Kidney epithelial cell (primary cell): ENCODE results near the gene MT1B. TPM values are rescaled to one million over a fixed set of nuclear protein-coding genes. Genes with fewer than 3 reads are reported as not detected.
A peak's percentile ranks its signal among the peaks of the same experiment; 100 is the strongest.
"Not testable (repeated sequence)": the region's sequence is repeated elsewhere in the genome, so short reads cannot be mapped to it uniquely, and the experiment has no call there.

Source experiments
- DNase-seq: peaks from one replicate; pipeline ENCODE4 v3.0.0-alpha.2; 2010; ENCODE audit warnings: low read depth
- H3K27me3 ChIP-seq: 2 replicates; pipeline ENCODE4 v1.6.0; 2011; ENCODE audit warnings: low read length; ENCODE audit not compliant: control insufficient read depth, insufficient read depth
- H3K36me3 ChIP-seq: 2 replicates; pipeline ENCODE4 v1.5.1; 2011; ENCODE audit warnings: low read length; ENCODE audit not compliant: control insufficient read depth, insufficient read depth
- H3K4me3 ChIP-seq: 2 replicates; pipeline ENCODE4 v1.5.1; 2011; ENCODE audit warnings: low read depth, mild to moderate bottlenecking, control low read depth, low read length
- total RNA-seq: library from RNA; depleted of rRNA; stranded (reverse); fragments of >200 nt; gene quantifications from 2 replicates; pipeline ENCODE4 v1.2.3, GENCODE V29; 2015
- TF ChIP-seq, protein P1 (sequence below): IDR thresholded peaks from 2 replicates; pipeline ENCODE4 v1.5.1; 2011; ENCODE audit warnings: mild to moderate bottlenecking, moderate library complexity, low read length, control low read depth, inconsistent platforms; ENCODE audit not compliant: insufficient read depth, poor library complexity, severe bottlenecking

MT1B gene
- total RNA-seq, 1 donor from 2014 or later = not detected

DNA sequence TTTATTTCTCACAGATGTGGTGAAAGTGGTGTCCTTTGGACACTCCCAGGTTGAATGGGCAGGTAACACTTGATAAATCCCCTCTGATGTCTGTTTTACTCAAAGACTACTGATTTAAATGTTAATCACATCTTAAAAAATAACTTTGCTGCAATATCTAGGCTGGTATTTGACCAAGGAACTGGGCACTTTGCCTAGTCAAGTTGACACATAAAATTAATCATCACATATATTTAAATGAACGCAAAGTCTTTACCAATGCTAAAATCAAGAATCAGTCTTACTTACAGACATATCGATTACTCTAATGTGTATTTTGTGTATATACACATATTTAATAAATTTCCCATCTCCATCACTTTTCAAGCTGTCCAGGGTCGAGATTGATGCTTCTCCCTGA lies 36.3 kb upstream of the MT1B start:
- Histone ChIP-seq H3K27me3 (no peaks in the 10 kb centered on the region), H3K36me3 (no peaks in the 10 kb centered on the region), H3K4me3 (no peak overlapping the region)
- DNase-seq = no peak
- TF ChIP-seq, protein P1, sequence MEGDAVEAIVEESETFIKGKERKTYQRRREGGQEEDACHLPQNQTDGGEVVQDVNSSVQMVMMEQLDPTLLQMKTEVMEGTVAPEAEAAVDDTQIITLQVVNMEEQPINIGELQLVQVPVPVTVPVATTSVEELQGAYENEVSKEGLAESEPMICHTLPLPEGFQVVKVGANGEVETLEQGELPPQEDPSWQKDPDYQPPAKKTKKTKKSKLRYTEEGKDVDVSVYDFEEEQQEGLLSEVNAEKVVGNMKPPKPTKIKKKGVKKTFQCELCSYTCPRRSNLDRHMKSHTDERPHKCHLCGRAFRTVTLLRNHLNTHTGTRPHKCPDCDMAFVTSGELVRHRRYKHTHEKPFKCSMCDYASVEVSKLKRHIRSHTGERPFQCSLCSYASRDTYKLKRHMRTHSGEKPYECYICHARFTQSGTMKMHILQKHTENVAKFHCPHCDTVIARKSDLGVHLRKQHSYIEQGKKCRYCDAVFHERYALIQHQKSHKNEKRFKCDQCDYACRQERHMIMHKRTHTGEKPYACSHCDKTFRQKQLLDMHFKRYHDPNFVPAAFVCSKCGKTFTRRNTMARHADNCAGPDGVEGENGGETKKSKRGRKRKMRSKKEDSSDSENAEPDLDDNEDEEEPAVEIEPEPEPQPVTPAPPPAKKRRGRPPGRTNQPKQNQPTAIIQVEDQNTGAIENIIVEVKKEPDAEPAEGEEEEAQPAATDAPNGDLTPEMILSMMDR = no peak

DNA sequence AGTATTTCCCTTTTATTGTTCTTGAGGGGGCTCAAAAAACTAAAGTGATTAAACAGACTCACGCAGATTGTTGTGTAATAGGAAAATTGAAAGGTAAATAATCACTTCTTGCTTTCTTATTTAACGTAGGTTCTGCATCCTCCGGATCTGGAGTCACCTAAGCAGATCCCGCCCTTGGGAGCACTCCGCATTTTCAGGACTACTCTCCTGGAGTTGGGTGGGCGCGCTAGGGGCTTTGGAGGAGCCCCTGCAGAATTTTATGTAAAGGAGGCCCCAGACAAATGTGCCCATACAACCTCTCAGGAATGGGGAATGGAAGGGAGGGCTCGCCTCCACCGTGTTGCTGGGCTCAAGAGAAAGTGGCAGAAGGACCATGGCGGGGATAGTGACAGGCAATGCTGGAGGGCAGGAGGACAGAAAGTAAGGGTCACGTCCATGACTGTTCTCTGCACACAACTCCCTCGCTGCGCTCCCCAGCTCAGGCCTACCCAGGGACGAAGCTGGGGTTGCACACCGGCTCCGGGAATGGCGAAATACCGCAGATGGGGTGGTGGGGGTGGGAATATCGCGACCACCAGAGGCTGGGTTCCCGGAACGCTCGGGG lies 35.0 kb upstream of the MT1B start:
- DNase-seq = no peak
- Histone ChIP-seq H3K27me3 (no peaks in the 10 kb centered on the region), H3K4me3 (peak overlapping the region; percentile 35), H3K36me3 (no peaks in the 10 kb centered on the region)
- TF ChIP-seq, protein P1 = no peak

DNA sequence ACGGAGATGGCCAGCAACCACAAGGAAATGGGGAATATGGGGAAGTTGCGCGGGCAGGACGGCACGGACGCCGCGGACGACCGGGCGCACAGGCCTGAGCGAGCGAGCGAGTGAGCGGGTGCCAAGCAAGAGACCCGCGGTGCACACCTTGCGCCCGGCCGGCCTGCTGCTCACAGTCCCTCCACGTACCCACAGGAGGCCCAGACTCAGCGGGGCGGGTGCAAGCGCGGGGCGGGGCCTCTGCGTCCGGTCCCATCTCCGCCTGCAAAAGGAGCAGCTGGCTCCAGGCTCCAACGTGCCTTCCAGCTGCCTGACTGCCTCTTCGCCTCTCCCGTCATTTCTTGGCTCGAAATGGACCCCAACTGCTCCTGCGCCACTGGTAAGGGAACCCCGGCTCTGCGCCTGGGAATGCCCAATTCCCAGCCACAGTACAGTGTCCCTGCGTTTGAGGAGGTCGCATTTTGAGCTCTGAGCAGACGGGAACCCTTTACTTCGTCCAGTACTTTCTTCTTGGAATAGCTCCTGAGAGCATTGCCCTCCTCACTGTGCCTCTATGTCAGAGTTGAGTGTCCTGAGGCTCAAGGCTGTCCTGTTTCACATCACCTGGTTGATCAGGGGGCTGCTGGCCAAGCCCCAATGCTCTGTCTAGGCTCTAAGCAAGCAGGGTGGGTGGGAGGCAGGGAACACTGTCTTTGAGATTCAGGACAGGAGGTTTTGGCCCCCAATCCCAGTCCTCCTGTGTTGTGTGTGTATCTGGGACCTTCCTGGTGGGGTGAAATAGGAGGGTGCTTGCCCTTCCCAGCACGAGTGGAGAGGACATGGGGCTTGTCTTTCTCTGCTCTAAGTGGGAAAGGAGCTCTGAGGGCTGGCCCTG lies 34.2 kb upstream of the MT1B start:
- Histone ChIP-seq H3K4me3 (peak overlapping the region; percentile 35), H3K36me3 (no peaks in the 10 kb centered on the region), H3K27me3 (no peaks in the 10 kb centered on the region)
- DNase-seq = no peak
- TF ChIP-seq, protein P1 = no peak

DNA sequence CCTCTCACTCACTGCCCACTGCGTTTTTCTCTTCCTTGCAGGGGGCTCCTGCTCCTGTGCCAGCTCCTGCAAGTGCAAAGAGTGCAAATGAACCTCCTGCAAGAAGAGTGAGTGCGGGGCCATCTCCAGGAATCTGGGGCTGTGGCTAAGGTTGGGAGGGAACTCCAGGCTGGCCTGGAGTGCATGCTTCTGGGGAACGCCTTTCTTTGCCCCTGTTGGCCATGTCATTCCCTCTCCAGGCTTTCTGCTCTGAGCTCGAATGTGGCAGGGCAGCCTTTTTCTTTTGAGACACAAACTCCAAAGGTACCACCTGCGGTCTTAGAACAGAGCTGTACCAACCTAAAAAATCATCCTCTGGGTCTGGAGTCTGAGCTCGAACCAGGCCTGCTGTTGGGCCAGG lies 33.5 kb upstream of the MT1B start:
- TF ChIP-seq, protein P1 = no peak
- Histone ChIP-seq H3K4me3 (peak overlapping the region; percentile 35), H3K27me3 (no peaks in the 10 kb centered on the region), H3K36me3 (no peaks in the 10 kb centered on the region)
- DNase-seq = no peak

DNA sequence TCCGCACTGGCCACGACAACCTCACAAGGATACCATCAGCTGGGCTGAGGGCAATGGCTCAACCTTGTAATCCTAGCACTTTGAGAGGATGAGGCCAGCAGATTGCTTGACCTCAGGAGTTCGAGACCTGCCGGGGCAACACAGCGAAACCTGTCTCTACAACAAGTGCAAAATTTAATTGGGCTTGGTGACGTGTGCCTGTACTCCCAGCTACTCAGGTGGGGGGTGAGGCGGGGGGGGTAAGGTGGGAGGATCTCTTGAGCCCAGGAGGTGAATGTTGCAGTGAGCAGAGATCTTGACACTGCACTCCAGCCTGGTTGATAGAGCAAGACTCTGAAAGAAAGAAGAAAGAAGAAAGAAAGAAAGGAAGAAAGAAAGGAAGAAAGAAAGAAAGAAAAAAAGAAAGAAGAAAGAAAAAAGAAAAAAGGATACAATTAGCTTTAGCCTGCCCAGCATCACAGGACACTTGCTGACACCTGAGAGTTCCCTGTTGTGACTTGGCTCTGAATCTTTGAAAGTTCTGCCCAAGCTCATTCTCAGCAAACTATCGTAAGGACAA lies 31.3 kb upstream of the MT1B start:
- Histone ChIP-seq H3K4me3 (no peak overlapping the region), H3K27me3 (no peaks in the 10 kb centered on the region), H3K36me3 (no peaks in the 10 kb centered on the region)
- no peak for DNase-seq
- TF ChIP-seq, protein P1 = no peak

DNA sequence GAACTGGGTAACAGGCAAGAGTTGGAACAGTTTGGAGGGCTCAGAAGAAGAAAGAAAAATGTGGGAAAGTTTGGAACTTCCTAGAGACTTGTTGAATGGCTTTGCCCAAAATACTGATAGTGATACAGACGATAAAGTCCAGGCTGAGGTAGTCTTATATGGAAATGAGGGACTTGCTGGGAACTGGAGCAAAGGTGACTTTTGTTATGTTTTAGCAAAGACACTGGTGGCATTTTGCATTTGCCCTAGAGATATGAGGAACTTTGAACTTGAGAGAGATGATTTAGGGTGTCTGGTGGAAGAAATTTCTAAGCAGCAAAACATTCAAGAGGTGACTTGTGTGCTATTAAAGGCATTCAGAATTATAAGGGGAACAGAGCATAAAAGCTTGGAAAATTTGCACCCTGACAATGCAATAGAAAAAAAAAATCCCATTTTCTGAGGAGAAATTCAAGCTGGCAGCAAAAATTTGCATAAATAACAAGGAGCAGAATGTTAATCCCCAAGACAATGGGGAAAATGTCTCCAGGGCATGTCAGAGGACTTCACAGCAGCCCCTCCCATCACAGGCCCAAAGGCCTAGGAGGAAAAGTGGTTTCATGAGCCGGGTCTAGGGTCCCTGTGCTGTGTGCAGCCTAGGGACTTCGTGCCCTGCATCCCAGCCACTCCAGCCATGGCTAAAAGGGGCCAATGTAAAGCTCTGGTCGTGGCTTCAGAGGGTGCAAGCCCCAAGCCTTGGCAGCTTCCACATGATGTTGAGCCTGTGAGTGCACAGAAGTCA lies 29.8 kb upstream of the MT1B start:
- not testable (repeated sequence) for H3K27me3 ChIP-seq, DNase-seq, H3K4me3 ChIP-seq, H3K36me3 ChIP-seq

DNA sequence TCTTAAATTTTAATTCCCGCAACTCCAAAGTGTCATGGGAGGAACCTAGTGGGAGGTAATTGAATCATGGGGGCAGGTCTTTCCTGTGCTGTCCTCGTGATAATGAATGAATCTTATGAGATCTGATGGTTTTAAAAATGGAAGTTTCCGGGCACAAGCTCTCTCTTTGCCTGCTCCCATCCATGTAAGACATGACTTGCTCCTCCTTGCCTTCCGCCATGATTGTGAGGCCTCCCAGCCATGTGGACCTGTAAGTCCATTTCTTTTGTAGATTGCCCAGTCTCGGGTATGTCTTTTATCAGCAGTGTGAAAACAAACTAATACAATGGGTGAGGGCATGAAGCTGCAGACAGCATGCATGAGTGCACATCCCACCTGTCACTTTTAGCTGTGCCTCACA lies 28.5 kb upstream of the MT1B start:
- not testable (repeated sequence) for H3K4me3 ChIP-seq, H3K36me3 ChIP-seq, DNase-seq

More for the DNA sequence above, 28.5 kb upstream of the MT1B start:
- not testable (repeated sequence) for H3K27me3 ChIP-seq
